HepG2 (cell line): ENCODE measurements around the gene SLC25A11. TPM values are rescaled to one million over a fixed set of nuclear protein-coding genes. Genes with fewer than 3 reads are reported as not detected.

Experiments used
- ATAC-seq: fragments of 200-7000 bp; cut with Tn5 transposase; 3 replicates; pipeline ENCODE4 v1.9.1; 2020; ENCODE audit warnings: mild to moderate bottlenecking, moderate library complexity
- BruUV-seq: library from RNA; stranded (reverse); fragments of 400-500 nt; replicated peaks from 2 replicates; lab custom pipeline; 2021; lab: Mats Ljungman, UMichigan
- CTCF ChIA-PET: fragments of 300-600 bp; formaldehyde crosslinking; extraction: SDS; loops from one replicate; lab custom pipeline; 2021; ENCODE audit warnings: low total read pairs, inconsistent platforms, low intra/inter-chr PET ratio; lab: Yijun Ruan, JAX
- POLR2A ChIA-PET: fragments of 350-600 bp; sonication (Branson Sonifier 250); formaldehyde crosslinking; loops from one replicate; lab custom pipeline; 2020; ENCODE audit warnings: antibody characterized with exemption, inconsistent platforms; lab: Yijun Ruan, JAX
- DNase-seq: peaks from one replicate; pipeline ENCODE4 v3.0.0-alpha.2; 2015; ENCODE audit warnings: low spot score
- FAIRE-seq: peaks from 3 replicates; lab custom pipeline; 2011; peaks lifted over from hg19 to GRCh38; lab: Jason Lieb, UNC
- H2AFZ ChIP-seq: one replicate; pipeline ENCODE4 v1.6.1; 2011; ENCODE audit warnings: low read length, inconsistent platforms
- H3K27ac ChIP-seq: fragments of 300-600 bp; 3 replicates; pipeline ENCODE4 v1.8.0; 2011; ENCODE audit warnings: mixed run types, mild to moderate bottlenecking, mixed read lengths, low read length, inconsistent platforms; ENCODE audit not compliant: insufficient read depth; ENCODE audit errors: extremely low read length
- H3K27me3 ChIP-seq, 2 experiments: fragments of 200-600 bp in 1 of 2; 2 replicates in 1 of 2; 3 replicates in 1 of 2; pipeline versions ENCODE4 v1.6.0 to v1.8.0; 2011; ENCODE audit warnings: low read length in 2 of 2, mild to moderate bottlenecking in 2 of 2, moderate library complexity in 2 of 2, inconsistent platforms in 1 of 2; ENCODE audit not compliant: insufficient read depth in 2 of 2, control insufficient read depth in 1 of 2
- H3K36me3 ChIP-seq, 2 experiments: fragments of 200-600 bp in 1 of 2; replicated peaks in 1 of 2; 2 replicates in 1 of 2; 3 replicates in 1 of 2; pipeline versions ENCODE4 v1.5.1 to v1.8.0; 2011; ENCODE audit warnings: low read length in 2 of 2, inconsistent platforms in 1 of 2; ENCODE audit not compliant: insufficient read depth in 2 of 2, control insufficient read depth in 1 of 2
- H3K4me1 ChIP-seq: 2 replicates; pipeline ENCODE4 v1.5.1; 2012; ENCODE audit warnings: low read length, inconsistent platforms; ENCODE audit not compliant: insufficient read depth
- H3K4me2 ChIP-seq: 2 replicates; pipeline ENCODE4 v1.6.0; 2011; ENCODE audit warnings: low read depth, low read length, inconsistent platforms
- H3K4me3 ChIP-seq, 3 experiments: fragments of 200-600 bp in 1 of 3; sonication (generic), shearing (Covaris generic) in 1 of 3; replicated peaks in 1 of 3; 2 replicates each; pipeline ENCODE4 v1.5.1; 2011 to 2016; ENCODE audit warnings: low read length in 3 of 3, inconsistent platforms in 2 of 3, low read depth in 2 of 3, mild to moderate bottlenecking in 2 of 3, control low read depth in 1 of 3, mixed read lengths in 1 of 3; ENCODE audit not compliant: insufficient read depth in 1 of 3
- H3K79me2 ChIP-seq: one replicate; pipeline ENCODE4 v1.6.1; 2011; ENCODE audit warnings: low read length, inconsistent platforms; ENCODE audit not compliant: insufficient read depth
- H3K9ac ChIP-seq: 2 replicates; pipeline ENCODE4 v1.6.0; 2011; ENCODE audit warnings: mild to moderate bottlenecking, low read depth, low read length, inconsistent platforms; ENCODE audit not compliant: insufficient read depth
- H3K9me3 ChIP-seq: 2 replicates; pipeline ENCODE4 v1.5.1; 2012; ENCODE audit warnings: mild to moderate bottlenecking, low read length
- H4K20me1 ChIP-seq: 2 replicates; pipeline ENCODE4 v1.6.0; 2011; ENCODE audit warnings: inconsistent platforms, mild to moderate bottlenecking, low read length, moderate library complexity; ENCODE audit not compliant: insufficient read depth
- AGO2 ChIP-seq: fragments of 200-400 bp; formaldehyde crosslinking; optimal IDR thresholded peaks from 2 replicates; pipeline ENCODE3; 2017; ENCODE audit warnings: mild to moderate bottlenecking, low read depth, low read length, moderate library complexity
- IKZF4 ChIP-seq: sonication (generic); formaldehyde crosslinking; IDR thresholded peaks from 2 replicates; pipeline ENCODE4 v1.5.1; 2020; ENCODE audit warnings: borderline replicate concordance, mild to moderate bottlenecking, low read depth, missing genetic modification reagents; ENCODE audit errors: not compliant biosample characterization
- JUND ChIP-seq: sonication (generic); formaldehyde crosslinking; IDR thresholded peaks from 2 replicates; pipeline ENCODE4 v1.8.0; 2022; ENCODE audit warnings: mild to moderate bottlenecking, missing genetic modification reagents
- NCOA1 ChIP-seq: sonication (generic); formaldehyde crosslinking; IDR thresholded peaks from 2 replicates; pipeline ENCODE4 v1.9.0; 2021; ENCODE audit warnings: missing genetic modification reagents
- NR2C2 ChIP-seq: sonication (generic); formaldehyde crosslinking; IDR thresholded peaks from 2 replicates; pipeline ENCODE4 v1.4.0; 2020; ENCODE audit warnings: missing genetic modification reagents, mild to moderate bottlenecking, moderate library complexity, borderline replicate concordance
- RARA ChIP-seq: IDR thresholded peaks from 2 replicates; pipeline ENCODE4 v1.6.1; 2016; ENCODE audit warnings: missing genetic modification reagents, missing compliant biosample characterization
- RXRA ChIP-seq: sonication (generic); formaldehyde crosslinking; IDR thresholded peaks from 2 replicates; pipeline ENCODE4 v1.5.1; 2020; ENCODE audit warnings: missing genetic modification reagents
- SNAI1 ChIP-seq: sonication (generic); formaldehyde crosslinking; IDR thresholded peaks from 2 replicates; pipeline ENCODE4 v1.5.0; 2020; ENCODE audit warnings: mild to moderate bottlenecking, missing genetic modification reagents, borderline replicate concordance
- SP2 ChIP-seq: sonication (generic); formaldehyde crosslinking; IDR thresholded peaks from 2 replicates; pipeline ENCODE4 v1.5.1; 2020; ENCODE audit warnings: mild to moderate bottlenecking, missing genetic modification reagents
- SRF ChIP-seq: IDR thresholded peaks from 2 replicates; pipeline ENCODE4 v1.6.1; 2011; ENCODE audit warnings: mild to moderate bottlenecking, low read depth, low read length, moderate library complexity
- ZBTB3 ChIP-seq: sonication (generic); formaldehyde crosslinking; IDR thresholded peaks from 2 replicates; pipeline ENCODE4 v1.4.0; 2020; ENCODE audit warnings: low read depth, mild to moderate bottlenecking, moderate library complexity, missing genetic modification reagents, borderline replicate concordance
- ZNF33A ChIP-seq: sonication (generic); formaldehyde crosslinking; IDR thresholded peaks from 2 replicates; pipeline ENCODE4 v1.5.1; 2020; ENCODE audit warnings: missing genetic modification reagents, mild to moderate bottlenecking, moderate library complexity, borderline replicate concordance
- ZNF33B ChIP-seq: sonication (generic); formaldehyde crosslinking; IDR thresholded peaks from 2 replicates; pipeline ENCODE4 v1.5.1; 2020; ENCODE audit warnings: mild to moderate bottlenecking, missing genetic modification reagents
- ZNF577 ChIP-seq: sonication (generic); formaldehyde crosslinking; IDR thresholded peaks from 2 replicates; pipeline ENCODE4 v1.4.0; 2020; ENCODE audit warnings: mild to moderate bottlenecking, low read depth, missing genetic modification reagents, borderline replicate concordance
- ZSCAN21 ChIP-seq: sonication (generic); formaldehyde crosslinking; IDR thresholded peaks from 2 replicates; pipeline ENCODE4 v1.8.0; 2022; ENCODE audit warnings: mild to moderate bottlenecking, missing genetic modification reagents, moderate library complexity, borderline replicate concordance
- WGBS: methylation state at CpG from one replicate; pipeline ENCODE4 v1.1.6; 2017; ENCODE audit warnings: low lambda C conversion rate; 5-methylcytosine and 5-hydroxymethylcytosine counted together
- in situ Hi-C: cut with HindIII; loops from 2 replicates; pipeline ENCODE4 v1.10.0; 2017; ENCODE audit warnings: low pct_unique_long_range_greater_than_20kb; ENCODE audit not compliant: extremely low pct_ligation_motif_present
- intact Hi-C: fragments of 100-400 bp; cut with micrococcal nuclease; formaldehyde crosslinking; loops from one replicate; pipeline ENCODE4 v1.10.0; 2022; ENCODE audit not compliant: unreplicated experiment
- polyA plus RNA-seq, 8 experiments: library from polyadenylated mRNA; depleted of rRNA in 3 of 8; stranded (reverse) in 7 of 8; unstranded in 1 of 8; fragments of >200 nt; fragmentation: Illumina TruSeq in 4 of 8; extraction: Trizol in 4 of 8; gene quantifications; 2 replicates each; pipeline versions ENCODE4 v1.2.1 to v1.2.3, GENCODE V29; 2011 to 2016; ENCODE audit warnings: low read depth in 4 of 8, missing spikeins in 1 of 8, mixed read lengths in 1 of 8; ENCODE audit not compliant: insufficient read depth in 1 of 8
- total RNA-seq, 5 experiments: library from RNA; depleted of rRNA; stranded (reverse); fragments of >200 nt; fragmentation: Illumina TruSeq; extraction: Trizol; gene quantifications; 2 replicates each; pipeline ENCODE4 v1.2.3, GENCODE V29; 2016; ENCODE audit warnings: low read depth in 1 of 5
- TF ChIP-seq, protein P1 (sequence below): sonication (generic); formaldehyde crosslinking; IDR thresholded peaks from 2 replicates; pipeline ENCODE4 v1.8.0; 2022; ENCODE audit warnings: low read depth, missing genetic modification reagents

The SLC25A11 gene
- total and polyA plus RNA-seq, 2 of the 13 experiments (the other 11 are each of a cell fraction or from before 2014, with no cell fraction given), result 35.4 to 47.2 TPM

DNA sequence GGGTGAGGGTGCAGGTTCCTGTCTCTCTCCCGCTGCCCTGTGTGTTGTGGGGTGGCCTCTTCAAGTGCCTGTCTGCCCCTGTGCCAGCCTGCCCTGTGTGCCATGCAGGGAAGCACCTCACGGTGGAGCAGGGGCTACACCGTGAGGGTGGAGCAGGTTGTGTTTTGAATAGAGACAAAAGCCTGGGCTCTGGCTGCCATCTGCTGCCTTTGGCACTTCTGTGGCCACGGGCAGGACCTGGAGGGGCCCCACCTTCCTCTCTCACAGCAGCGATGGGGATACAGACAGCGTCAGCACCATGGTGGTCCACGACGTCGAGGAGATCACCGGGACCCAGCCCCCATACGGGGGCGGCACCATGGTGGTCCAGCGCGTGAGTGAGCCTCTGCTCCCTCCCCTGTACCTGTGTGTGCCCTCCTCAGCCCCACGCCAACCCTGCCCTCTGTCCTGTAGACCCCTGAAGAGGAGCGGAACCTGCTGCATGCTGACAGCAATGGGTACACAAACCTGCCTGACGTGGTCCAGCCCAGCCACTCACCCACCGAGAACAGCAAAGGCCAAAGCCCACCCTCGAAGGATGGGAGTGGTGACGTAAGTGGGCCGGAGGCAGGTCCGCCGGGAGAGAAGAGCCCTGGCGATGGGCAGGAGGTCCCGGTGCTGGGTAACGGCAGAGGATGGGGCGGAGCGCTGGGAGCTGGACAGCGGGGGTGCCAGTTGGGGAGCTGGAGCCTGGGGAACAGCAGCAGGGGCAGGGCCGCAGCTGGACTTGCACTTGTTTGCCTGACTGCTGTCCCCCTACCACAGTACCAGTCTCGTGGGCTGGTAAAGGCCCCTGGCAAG, 45.9 kb downstream of the SLC25A11 start:
- TF ChIP-seq AGO2, result peak; percentile 50
- TF ChIP-seq NCOA1, result no peak
- no peaks in the 10 kb centered on the region for H3K27me3 ChIP-seq
- no peaks in the 10 kb centered on the region for H3K4me1 ChIP-seq
- intact Hi-C loops, result no loop called here
- H3K36me3 ChIP-seq, result peaks cover 36 to 77% of the 10 kb centered on the region in 2 experiments; a peak in 4 of 5 replicates
- H2AFZ ChIP-seq, result no peak overlapping the region
- FAIRE-seq, result no peak
- no peak overlapping the region for H3K4me2 ChIP-seq
- no TSS peak for BruUV-seq
- POLR2A ChIA-PET, result no interaction called here
- no peaks in the 10 kb centered on the region for H3K79me2 ChIP-seq
- no peak for ATAC-seq
- 98% methylated on average over 22 of the region's 31 CpGs for WGBS
- no peaks in the 10 kb centered on the region for H3K9me3 ChIP-seq
- H3K9ac ChIP-seq, result no peak overlapping the region
- no peaks in the 10 kb centered on the region for H4K20me1 ChIP-seq
- CTCF ChIA-PET, result no interaction called here
- no peak overlapping the region for H3K4me3 ChIP-seq
- in situ Hi-C loops, result loop anchor here (10.0 kb wide), 1 partner anchor 339 kb away; the partner anchor contains the start of gene MYBBP1A
- no peak for DNase-seq
- H3K27ac ChIP-seq, result no peak overlapping the region

DNA sequence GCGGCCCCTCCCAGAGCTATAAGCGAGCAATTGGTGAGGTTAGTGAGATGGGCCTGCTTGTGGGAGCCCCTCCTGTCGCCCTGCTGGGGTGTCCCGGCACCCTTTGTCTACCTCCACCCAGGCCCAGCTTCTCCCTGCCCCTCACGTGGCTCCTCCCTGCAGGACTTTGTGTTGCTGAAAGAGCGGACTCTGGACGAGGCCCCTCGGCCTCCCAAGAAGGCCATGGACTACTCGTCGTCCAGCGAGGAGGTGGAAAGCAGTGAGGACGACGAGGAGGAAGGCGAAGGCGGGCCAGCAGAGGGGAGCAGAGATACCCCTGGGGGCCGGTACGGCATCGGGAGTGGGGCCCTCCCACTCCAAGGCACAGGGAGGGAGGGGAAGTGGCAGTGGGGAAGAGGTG, 46.6 kb downstream of the SLC25A11 start:
- H3K9ac ChIP-seq, result no peak overlapping the region
- no peaks in the 10 kb centered on the region for H3K79me2 ChIP-seq
- ATAC-seq, result no peak
- FAIRE-seq, result no peak
- WGBS, result 88% methylated on average over 18 of the region's 18 CpGs
- no peaks in the 10 kb centered on the region for H3K9me3 ChIP-seq
- DNase-seq, result no peak
- H3K4me1 ChIP-seq, result no peaks in the 10 kb centered on the region
- H3K27ac ChIP-seq, result no peak overlapping the region
- peaks cover 37 to 77% of the 10 kb centered on the region in 2 experiments; a peak in 4 of 5 replicates for H3K36me3 ChIP-seq
- BruUV-seq, result no TSS peak
- CTCF ChIA-PET, result no interaction called here
- H2AFZ ChIP-seq, result no peak overlapping the region
- H3K4me2 ChIP-seq, result no peak overlapping the region
- H3K4me3 ChIP-seq, result no peak overlapping the region
- POLR2A ChIA-PET, result no interaction called here
- no peaks in the 10 kb centered on the region for H3K27me3 ChIP-seq
- no peaks in the 10 kb centered on the region for H4K20me1 ChIP-seq
- intact Hi-C loops (no loop called here), in situ Hi-C loops (loop anchor here (10.0 kb wide), 1 partner anchor 338 kb away; the partner anchor contains the start of gene MYBBP1A)
- TF ChIP-seq ZNF33B (CRISPR knock-in tag) (no peak), ZBTB3 (no peak), NR2C2 (CRISPR knock-in tag) (no peak), ZNF577 (CRISPR knock-in tag) (no peak), SNAI1 (CRISPR knock-in tag) (no peak), RXRA (no peak), RARA (CRISPR knock-in tag) (no peak), JUND (CRISPR knock-in tag) (no peak), ZSCAN21 (CRISPR knock-in tag) (no peak), IKZF4 (CRISPR knock-in tag) (no peak), SRF (no peak), SP2 (no peak), ZNF33A (CRISPR knock-in tag) (no peak)
- TF ChIP-seq, protein P1, sequence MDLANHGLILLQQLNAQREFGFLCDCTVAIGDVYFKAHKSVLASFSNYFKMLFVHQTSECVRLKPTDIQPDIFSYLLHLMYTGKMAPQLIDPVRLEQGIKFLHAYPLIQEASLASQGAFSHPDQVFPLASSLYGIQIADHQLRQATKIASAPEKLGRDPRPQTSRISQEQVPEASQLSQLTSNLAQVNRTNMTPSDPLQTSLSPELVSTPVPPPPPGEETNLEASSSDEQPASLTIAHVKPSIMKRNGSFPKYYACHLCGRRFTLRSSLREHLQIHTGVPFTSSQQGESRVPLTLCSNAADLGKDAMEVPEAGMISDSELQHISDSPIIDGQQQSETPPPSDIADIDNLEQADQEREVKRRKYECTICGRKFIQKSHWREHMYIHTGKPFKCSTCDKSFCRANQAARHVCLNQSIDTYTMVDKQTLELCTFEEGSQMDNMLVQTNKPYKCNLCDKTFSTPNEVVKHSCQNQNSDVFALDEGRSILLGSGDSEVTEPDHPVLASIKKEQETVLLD (CRISPR knock-in tag), result no peak
